Measurements from ENCODE around the gene TRMT2A. TPM values are rescaled to one million over a fixed set of nuclear protein-coding genes. Genes with fewer than 3 reads are reported as not detected.
"Not testable (repeated sequence)": the region's sequence is repeated elsewhere in the genome, so short reads cannot be mapped to it uniquely, and the experiment has no call there.

Gene TRMT2A
- total and polyA plus RNA-seq, 8 donors = 39.3 to 60.4 (median 46.6) TPM

DNA sequence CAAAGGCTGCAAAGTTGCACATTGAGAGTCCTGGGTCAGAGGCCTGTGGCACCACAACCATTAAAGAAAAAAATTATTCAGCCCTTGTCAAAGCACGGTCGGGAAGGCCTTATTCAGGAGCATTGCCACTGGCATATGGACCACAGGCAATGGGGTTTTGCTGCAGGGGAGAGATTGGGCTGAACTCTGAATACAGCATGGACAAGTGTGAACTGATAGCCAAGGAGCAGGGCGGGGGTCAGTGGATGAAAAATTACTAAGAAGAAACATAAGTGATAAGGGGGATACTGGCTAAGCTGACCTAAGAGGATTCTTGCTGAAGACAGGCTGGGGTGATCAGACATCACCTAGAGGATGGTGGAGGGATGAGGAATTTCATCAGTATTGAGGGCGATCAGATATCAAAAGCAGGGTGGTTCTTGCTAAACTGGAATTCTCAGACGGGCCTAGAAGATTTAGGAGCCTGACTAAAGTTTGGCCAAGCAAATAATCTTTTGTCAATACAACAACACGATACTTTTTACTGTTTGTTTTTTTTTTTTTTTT, 40.3 kb downstream of the TRMT2A start:
- Histone ChIP-seq H3K27me3 (no peaks in the 10 kb centered on the region), H3K4me3 (no peak overlapping the region), H3K9me3 (no peaks in the 10 kb centered on the region), H3K36me3 (no peaks in the 10 kb centered on the region), H3K4me1 (peaks cover 6 to 18% of the 10 kb centered on the region in 2 donors), H3K27ac (no peak overlapping the region)
- ATAC-seq (no peak), DNase-seq (no peak)
- TF ChIP-seq, protein P1, sequence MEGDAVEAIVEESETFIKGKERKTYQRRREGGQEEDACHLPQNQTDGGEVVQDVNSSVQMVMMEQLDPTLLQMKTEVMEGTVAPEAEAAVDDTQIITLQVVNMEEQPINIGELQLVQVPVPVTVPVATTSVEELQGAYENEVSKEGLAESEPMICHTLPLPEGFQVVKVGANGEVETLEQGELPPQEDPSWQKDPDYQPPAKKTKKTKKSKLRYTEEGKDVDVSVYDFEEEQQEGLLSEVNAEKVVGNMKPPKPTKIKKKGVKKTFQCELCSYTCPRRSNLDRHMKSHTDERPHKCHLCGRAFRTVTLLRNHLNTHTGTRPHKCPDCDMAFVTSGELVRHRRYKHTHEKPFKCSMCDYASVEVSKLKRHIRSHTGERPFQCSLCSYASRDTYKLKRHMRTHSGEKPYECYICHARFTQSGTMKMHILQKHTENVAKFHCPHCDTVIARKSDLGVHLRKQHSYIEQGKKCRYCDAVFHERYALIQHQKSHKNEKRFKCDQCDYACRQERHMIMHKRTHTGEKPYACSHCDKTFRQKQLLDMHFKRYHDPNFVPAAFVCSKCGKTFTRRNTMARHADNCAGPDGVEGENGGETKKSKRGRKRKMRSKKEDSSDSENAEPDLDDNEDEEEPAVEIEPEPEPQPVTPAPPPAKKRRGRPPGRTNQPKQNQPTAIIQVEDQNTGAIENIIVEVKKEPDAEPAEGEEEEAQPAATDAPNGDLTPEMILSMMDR (IDR thresholded peaks at IDR 0.05) = no peak
- intact Hi-C loops (cut with DNase I) = no loop called here

DNA sequence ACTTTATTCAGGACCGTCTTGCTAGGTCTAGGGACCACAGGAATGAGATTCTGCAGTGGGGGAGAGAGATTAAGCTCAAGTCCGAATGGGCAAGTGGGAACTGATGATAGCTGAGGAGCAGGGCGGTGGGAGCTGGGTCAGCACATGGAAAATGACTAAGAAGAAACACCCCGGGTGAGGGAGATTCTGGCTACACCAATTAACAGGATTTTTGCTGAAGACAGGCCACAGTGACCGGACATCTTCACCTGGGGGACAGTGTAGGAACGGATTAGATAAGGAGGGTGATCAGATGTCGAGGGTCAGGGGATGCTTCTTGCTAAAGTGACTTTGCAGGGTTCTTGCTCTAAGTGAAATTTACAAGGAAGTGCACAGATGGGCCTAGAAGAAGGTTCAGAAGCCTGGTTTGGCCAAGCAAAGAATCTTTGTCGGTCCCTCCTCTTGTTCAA, 45.5 kb downstream of the TRMT2A start:
- no peak overlapping the region for H3K4me3 ChIP-seq
- no peaks in the 10 kb centered on the region for H3K27me3 ChIP-seq
- no peaks in the 10 kb centered on the region for H3K36me3 ChIP-seq
- intact Hi-C loops (cut with DNase I) = no loop called here
- DNase-seq = no peak
- ATAC-seq = no peak
- H3K27ac ChIP-seq = no peak overlapping the region
- no peaks in the 10 kb centered on the region for H3K9me3 ChIP-seq
- H3K4me1 ChIP-seq = no peaks in the 10 kb centered on the region
- TF ChIP-seq, protein P1 (IDR thresholded peaks at IDR 0.05) = no peak

DNA sequence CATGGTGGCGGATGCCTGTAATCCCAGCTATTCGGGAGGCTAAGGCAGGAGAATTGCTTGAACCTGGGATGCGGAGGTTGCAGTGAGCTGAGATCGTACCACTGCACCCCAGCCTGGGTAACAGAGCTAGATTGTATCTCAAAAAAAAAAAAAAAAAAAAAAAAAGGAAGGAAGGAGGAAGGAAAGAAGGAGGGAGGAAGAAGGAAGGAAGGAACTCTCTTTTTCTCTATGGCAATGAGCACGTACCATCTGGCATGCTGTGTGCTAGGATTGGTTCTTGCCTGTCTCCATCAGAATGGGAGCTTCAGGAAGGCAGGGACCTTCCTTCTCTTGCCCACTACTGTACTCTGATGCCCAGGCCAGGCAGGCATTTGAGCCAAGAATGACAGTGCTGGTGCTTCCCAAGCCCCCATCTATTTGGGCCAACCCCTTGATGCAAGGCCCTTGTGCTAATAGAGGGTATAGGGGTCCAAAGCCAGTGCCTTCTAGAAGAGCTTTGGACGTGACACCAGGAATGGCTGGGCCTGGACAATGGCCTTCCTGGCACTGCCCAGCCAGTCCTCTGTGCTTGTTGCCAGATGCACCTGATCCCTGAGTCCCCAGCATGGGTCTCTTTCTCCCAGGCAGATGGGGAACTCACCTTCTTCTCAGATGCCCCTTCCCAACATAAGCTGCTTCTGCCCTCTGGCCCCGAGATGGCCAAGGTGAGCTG, 47.5 kb downstream of the TRMT2A start:
- Histone ChIP-seq H3K4me1 (no peaks in the 10 kb centered on the region), H3K4me3 (no peak overlapping the region), H3K27ac (no peak overlapping the region), H3K36me3 (peaks cover 0 to 18% of the 10 kb centered on the region in 2 donors), H3K27me3 (no peaks in the 10 kb centered on the region), H3K9me3 (no peaks in the 10 kb centered on the region)
- TF ChIP-seq, protein P1 (IDR thresholded peaks at IDR 0.05) = no peak
- DNase-seq (no peak), ATAC-seq (no peak)
- intact Hi-C loops (cut with DNase I) = no loop called here

DNA sequence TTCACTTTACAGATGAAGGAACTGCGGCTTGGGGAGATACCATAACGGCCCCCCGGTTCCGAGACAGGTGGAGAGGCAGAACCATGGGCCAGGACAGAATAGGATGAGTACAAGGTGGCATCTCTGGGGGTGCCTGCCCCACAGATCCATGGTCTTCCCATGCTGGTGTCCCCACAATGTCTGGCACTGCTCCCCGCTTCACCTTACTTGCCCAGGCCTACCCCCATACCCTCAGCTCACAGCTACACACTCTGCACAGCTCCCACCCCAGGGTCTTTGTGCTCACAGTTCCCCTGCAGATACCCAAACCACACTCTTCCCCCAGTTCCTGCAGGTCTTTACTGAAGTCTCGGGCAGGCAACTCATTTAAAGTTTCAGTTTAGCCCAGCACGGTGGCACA, 48.4 kb downstream of the TRMT2A start:
- no peak for ATAC-seq
- TF ChIP-seq, protein P1 (IDR thresholded peaks at IDR 0.05) = no peak
- DNase-seq = no peak
- Histone ChIP-seq H3K36me3 (peaks cover 0 to 26% of the 10 kb centered on the region in 2 donors), H3K4me1 (no peaks in the 10 kb centered on the region), H3K9me3 (no peaks in the 10 kb centered on the region), H3K27me3 (no peaks in the 10 kb centered on the region), H3K27ac (no peak overlapping the region), H3K4me3 (no peak overlapping the region)
- intact Hi-C loops (cut with DNase I) = no loop called here

DNA sequence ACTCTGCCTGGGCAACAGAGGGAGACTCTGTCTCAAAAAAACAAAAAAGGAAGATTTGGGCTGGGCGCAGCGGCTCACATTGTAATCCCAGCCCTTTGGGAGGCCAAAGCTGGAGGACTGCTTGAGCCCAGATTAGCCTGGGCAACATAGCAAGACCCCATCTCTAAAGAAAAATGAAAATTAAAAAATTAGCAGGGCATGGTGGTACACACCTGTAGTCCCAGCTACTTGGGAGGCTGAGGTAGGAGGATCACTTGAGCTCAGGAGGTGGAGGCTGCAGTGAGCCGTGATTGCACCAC, 49.7 kb downstream of the TRMT2A start:
- ATAC-seq; intact Hi-C loops (cut with DNase I); DNase-seq: not testable (repeated sequence)

More for the DNA sequence above, 49.7 kb downstream of the TRMT2A start:
- H3K27ac ChIP-seq, H3K9me3 ChIP-seq, H3K27me3 ChIP-seq, H3K4me3 ChIP-seq, H3K4me1 ChIP-seq: not testable (repeated sequence)
- H3K36me3 ChIP-seq = peaks cover 0 to 40% of the 10 kb centered on the region in 2 donors

Measured in left lung (tissue), 10 donors.